GM12878 (cell line): ENCODE results near the gene PRDM15. TPM values are rescaled to one million over a fixed set of nuclear protein-coding genes. Genes with fewer than 3 reads are reported as not detected.

Experiments
- ATAC-seq: fragments of 200-7000 bp; cut with Tn5 transposase; 3 replicates; pipeline ENCODE4 v1.9.1; 2020; ENCODE audit warnings: mild to moderate bottlenecking, moderate library complexity
- BruUV-seq: library from RNA; stranded (reverse); fragments of 400-500 nt; replicated peaks from 2 replicates; lab custom pipeline; 2021; lab: Mats Ljungman, UMichigan
- CTCF ChIA-PET: fragments of 300-600 bp; sonication (Branson Sonifier 250); formaldehyde crosslinking; extraction: SDS; loops from one replicate; lab custom pipeline; 2021; ENCODE audit warnings: inconsistent platforms; lab: Yijun Ruan, JAX
- POLR2A ChIA-PET: fragments of 350-600 bp; formaldehyde crosslinking; extraction: SDS; loops from one replicate; lab custom pipeline; 2021; ENCODE audit warnings: inconsistent platforms; lab: Charles Lee
- RAD21 ChIA-PET: fragments of 300-600 bp; sonication (Branson Sonifier 250); formaldehyde crosslinking; loops from one replicate; lab custom pipeline; 2023; ENCODE audit warnings: antibody characterized with exemption; ENCODE audit not compliant: unreplicated experiment; lab: Charles Lee
- SMC1A ChIA-PET: fragments of 300-600 bp; sonication (Branson Sonifier 250); formaldehyde crosslinking; loops from one replicate; lab custom pipeline; 2023; ENCODE audit not compliant: unreplicated experiment, uncharacterized antibody; lab: Charles Lee
- DNase-seq: peaks from one replicate; pipeline ENCODE4 v3.0.0-alpha.2; 2011; ENCODE audit warnings: low read depth, low spot score
- FAIRE-seq: peaks from 3 replicates; lab custom pipeline; 2011; peaks lifted over from hg19 to GRCh38; lab: Jason Lieb, UNC
- H2AFZ ChIP-seq: 2 replicates; pipeline ENCODE4 v1.6.0; 2011; ENCODE audit warnings: low read depth, low read length, control low read depth; ENCODE audit not compliant: control insufficient read depth
- H3K27ac ChIP-seq: 2 replicates; pipeline ENCODE4 v1.5.1; 2011; ENCODE audit warnings: control low read depth; ENCODE audit not compliant: control insufficient read depth, insufficient read depth
- H3K27me3 ChIP-seq, 2 experiments: replicated peaks in 1 of 2; 2 replicates each; pipeline versions ENCODE4 v1.6.0 to v1.6.1; 2011; ENCODE audit warnings: low read length in 1 of 2; ENCODE audit not compliant: control insufficient read depth in 2 of 2, insufficient read depth in 2 of 2
- H3K36me3 ChIP-seq, 2 experiments: 2 replicates each; pipeline ENCODE4 v1.5.1; 2011; ENCODE audit warnings: low read length in 1 of 2; ENCODE audit not compliant: control insufficient read depth in 2 of 2, insufficient read depth in 2 of 2
- H3K4me1 ChIP-seq: 2 replicates; pipeline ENCODE4 v1.6.1; 2011; ENCODE audit warnings: mild to moderate bottlenecking, low read length, moderate library complexity, mixed read lengths; ENCODE audit not compliant: control insufficient read depth, insufficient read depth
- H3K4me2 ChIP-seq: 2 replicates; pipeline ENCODE4 v1.6.0; 2011; ENCODE audit warnings: control low read depth; ENCODE audit not compliant: control insufficient read depth, insufficient read depth
- H3K4me3 ChIP-seq: fragments of 200-600 bp; sonication (generic); 2 replicates; pipeline ENCODE4 v1.5.1; 2016
- H3K79me2 ChIP-seq: 2 replicates; pipeline ENCODE4 v1.6.0; 2011; ENCODE audit warnings: low read length; ENCODE audit not compliant: control insufficient read depth, insufficient read depth
- H3K9ac ChIP-seq: 2 replicates; pipeline ENCODE4 v1.8.0; 2011; ENCODE audit warnings: low read length, control low read depth, mixed read lengths; ENCODE audit not compliant: control insufficient read depth, insufficient read depth
- H3K9me3 ChIP-seq: replicated peaks from 3 replicates; pipeline ENCODE4 v1.5.1; 2011; ENCODE audit warnings: mild to moderate bottlenecking, low read length; ENCODE audit not compliant: control insufficient read depth, insufficient read depth
- H4K20me1 ChIP-seq: 2 replicates; pipeline ENCODE4 v1.6.0; 2011; ENCODE audit not compliant: control insufficient read depth, insufficient read depth
- ATF2 ChIP-seq: IDR thresholded peaks from 2 replicates; pipeline ENCODE4 v1.6.1; 2012; ENCODE audit warnings: low read length, inconsistent platforms
- BACH1 ChIP-seq: fragments of 450-650 bp; IDR thresholded peaks from 2 replicates; pipeline ENCODE4 v1.6.1; 2017; ENCODE audit warnings: mild to moderate bottlenecking, borderline replicate concordance
- BCL11A ChIP-seq: IDR thresholded peaks from 2 replicates; pipeline ENCODE4 v1.6.1; 2011; ENCODE audit warnings: low read depth, low read length
- BMI1 ChIP-seq: fragments of 450-650 bp; IDR thresholded peaks from 2 replicates; pipeline ENCODE4 v1.6.1; 2016; ENCODE audit warnings: mild to moderate bottlenecking, moderate library complexity, borderline replicate concordance
- DPF2 ChIP-seq: fragments of 450-650 bp; IDR thresholded peaks from 2 replicates; pipeline ENCODE4 v1.6.1; 2017; ENCODE audit warnings: mild to moderate bottlenecking
- HDAC2 ChIP-seq: fragments of 200-600 bp; sonication (generic); IDR thresholded peaks from 2 replicates; pipeline ENCODE4 v1.6.1; 2017
- PAX5 ChIP-seq: IDR thresholded peaks from 2 replicates; pipeline ENCODE4 v1.6.1; 2011; ENCODE audit warnings: low read depth, low read length, borderline replicate concordance
- RELB ChIP-seq: fragments of 450-650 bp; IDR thresholded peaks from 2 replicates; pipeline ENCODE4 v1.6.1; 2017; ENCODE audit warnings: low read depth, mild to moderate bottlenecking, moderate library complexity
- TAF1 ChIP-seq: IDR thresholded peaks from 2 replicates; pipeline ENCODE4 v1.6.1; 2011; ENCODE audit warnings: mild to moderate bottlenecking, low read depth, low read length, borderline replicate concordance
- ZBTB11 ChIP-seq: fragments of 450-650 bp; formaldehyde crosslinking; IDR thresholded peaks from 2 replicates; pipeline ENCODE4 v1.5.0; 2022; ENCODE audit warnings: mild to moderate bottlenecking, missing genetic modification characterization
- ZNF687 ChIP-seq: fragments of 450-650 bp; IDR thresholded peaks from 2 replicates; pipeline ENCODE4 v1.6.1; 2017; ENCODE audit warnings: mild to moderate bottlenecking, moderate library complexity
- WGBS: methylation state at CpG from one replicate; pipeline ENCODE4 v1.1.6; 2016; ENCODE audit warnings: low lambda C conversion rate; ENCODE audit not compliant: insufficient replicate concordance, insufficient coverage; ENCODE audit errors: missing lambda C conversion rate; 5-methylcytosine and 5-hydroxymethylcytosine counted together
- in situ Hi-C: fragments of 300-500 bp; cut with MboI; formaldehyde crosslinking; loops from 9 replicates; pipeline ENCODE4 v1.14.3; 2018; ENCODE audit warnings: mixed read lengths
- intact Hi-C: fragments of 100-400 bp; cut with micrococcal nuclease; formaldehyde crosslinking; loops from one replicate; pipeline ENCODE4 v1.14.2; 2022; ENCODE audit not compliant: unreplicated experiment
- polyA plus RNA-seq, 11 experiments: library from polyadenylated mRNA; depleted of rRNA in 4 of 11; unstranded in 6 of 11; stranded (reverse) in 5 of 11; fragments of >200 nt; fragmentation: Nextera tagmentation in 4 of 11; fragmentation: Illumina TruSeq in 1 of 11; extraction: Ambion mirVana in 4 of 11; extraction: Trizol in 1 of 11; gene quantifications; 1 replicate in 1 of 11; 2 replicates in 10 of 11; pipeline versions ENCODE4 v1.2.1 to v1.2.3, GENCODE V29; 2011 to 2016; ENCODE audit warnings: inconsistent platforms in 2 of 11, missing spikeins in 2 of 11, low read depth in 1 of 11
- total RNA-seq, 4 experiments: library from RNA; depleted of rRNA in 3 of 4; stranded (reverse); fragments of >200 nt in 3 of 4; fragmentation: Illumina TruSeq in 1 of 4; extraction: Trizol in 1 of 4; gene quantifications; 2 replicates each; pipeline versions ENCODE4 v1.2.1 to v1.2.3, GENCODE V29; 2013 to 2021

Gene PRDM15
- total and polyA plus RNA-seq, 10 of the 15 experiments (the other 5 are each of a cell fraction or from before 2014, with no cell fraction given): 2.2 to 16.0 (median 8.6) TPM

GRCh38 chr21:41815652-41816582 is 63.2 kb downstream of the PRDM15 start:
- no peak overlapping the region for H3K4me2 ChIP-seq
- DNase-seq (no peak), ATAC-seq (no peak; the same call in 2 of the 3 replicates), FAIRE-seq (no peak)
- H3K27me3 ChIP-seq: no peaks in the 10 kb centered on the region
- no peak overlapping the region for H2AFZ ChIP-seq
- intact Hi-C loops: loop anchor here (1.0 to 5.0 kb wide), 2 partner anchors 46 to 292 kb away; no protein-coding TSS in a partner anchor
- no peaks in the 10 kb centered on the region for H3K9me3 ChIP-seq
- 94% methylated on average over 50 of the region's 50 CpGs for WGBS
- CTCF ChIA-PET: interaction anchor here (0.7 to 3.3 kb wide), 37 partner anchors 9 to 534 kb away, joined by 3 to 48 read pairs (median 5); partner anchors contain the start of gene PRDM15
- SMC1A ChIA-PET: interaction anchor here (0.6 to 2.6 kb wide), 24 partner anchors 18 to 720 kb away, joined by 3 to 46 read pairs (median 6); partner anchors contain the start of gene PRDM15
- H3K4me3 ChIP-seq: no peak overlapping the region
- H3K79me2 ChIP-seq: no peaks in the 10 kb centered on the region
- POLR2A ChIA-PET: interaction anchor here (0.7 kb wide), 1 partner anchor 38 kb away, joined by 4 read pairs; no protein-coding TSS in a partner anchor
- H3K27ac ChIP-seq: no peak overlapping the region
- no peaks in the 10 kb centered on the region for H4K20me1 ChIP-seq
- RAD21 ChIA-PET: interaction anchor here (0.7 to 2.2 kb wide), 26 partner anchors 18 to 532 kb away, joined by 3 to 43 read pairs (median 4); no protein-coding TSS in a partner anchor
- in situ Hi-C loops: no loop called here
- peaks cover 9 to 19% of the 10 kb centered on the region in 2 experiments; a peak in 3 of 4 replicates for H3K36me3 ChIP-seq
- H3K4me1 ChIP-seq: peaks cover 5% of the 10 kb centered on the region; the same call in 1 of the 2 replicates
- BruUV-seq: no TSS peak
- no peak overlapping the region for H3K9ac ChIP-seq
- TF ChIP-seq DPF2: no peak
- no peak for TF ChIP-seq ATF2
- TF ChIP-seq TAF1: no peak
- no peak for TF ChIP-seq ZNF687
- no peak for TF ChIP-seq BACH1
- no peak for TF ChIP-seq RELB
- TF ChIP-seq BMI1: no peak
- no peak for TF ChIP-seq PAX5
- TF ChIP-seq ZBTB11 (CRISPR knock-in tag): no peak
- TF ChIP-seq BCL11A: no peak
- no peak for TF ChIP-seq HDAC2
